Tibial nerve (tissue), 4 donors: ENCODE data around the gene GDF7.

ENCODE experiments used
- EP300 ChIP-seq, 2 donors: sonication (generic); formaldehyde crosslinking; IDR thresholded peaks; one replicate each; pipeline ENCODE4 v1.6.1; 2017; ENCODE audit warnings: antibody characterized with exemption in 2 of 2, mild to moderate bottlenecking in 1 of 2
- POLR2A ChIP-seq, 2 donors: fragments of 450-650 bp; IDR thresholded peaks; one replicate each; pipeline ENCODE4 v1.6.1; 2017; ENCODE audit warnings: antibody characterized with exemption in 2 of 2, mild to moderate bottlenecking in 2 of 2, moderate library complexity in 2 of 2
- TF ChIP-seq, protein P1 (sequence below), 5 experiments: fragments of 200-600 bp in 3 of 5; fragments of 450-650 bp in 2 of 5; sonication (generic) in 3 of 5; IDR thresholded peaks; one replicate each; pipeline ENCODE4 v1.5.1; 2016 to 2019; ENCODE audit warnings: antibody characterized with exemption in 5 of 5, mild to moderate bottlenecking in 3 of 5, moderate library complexity in 2 of 5

DNA sequence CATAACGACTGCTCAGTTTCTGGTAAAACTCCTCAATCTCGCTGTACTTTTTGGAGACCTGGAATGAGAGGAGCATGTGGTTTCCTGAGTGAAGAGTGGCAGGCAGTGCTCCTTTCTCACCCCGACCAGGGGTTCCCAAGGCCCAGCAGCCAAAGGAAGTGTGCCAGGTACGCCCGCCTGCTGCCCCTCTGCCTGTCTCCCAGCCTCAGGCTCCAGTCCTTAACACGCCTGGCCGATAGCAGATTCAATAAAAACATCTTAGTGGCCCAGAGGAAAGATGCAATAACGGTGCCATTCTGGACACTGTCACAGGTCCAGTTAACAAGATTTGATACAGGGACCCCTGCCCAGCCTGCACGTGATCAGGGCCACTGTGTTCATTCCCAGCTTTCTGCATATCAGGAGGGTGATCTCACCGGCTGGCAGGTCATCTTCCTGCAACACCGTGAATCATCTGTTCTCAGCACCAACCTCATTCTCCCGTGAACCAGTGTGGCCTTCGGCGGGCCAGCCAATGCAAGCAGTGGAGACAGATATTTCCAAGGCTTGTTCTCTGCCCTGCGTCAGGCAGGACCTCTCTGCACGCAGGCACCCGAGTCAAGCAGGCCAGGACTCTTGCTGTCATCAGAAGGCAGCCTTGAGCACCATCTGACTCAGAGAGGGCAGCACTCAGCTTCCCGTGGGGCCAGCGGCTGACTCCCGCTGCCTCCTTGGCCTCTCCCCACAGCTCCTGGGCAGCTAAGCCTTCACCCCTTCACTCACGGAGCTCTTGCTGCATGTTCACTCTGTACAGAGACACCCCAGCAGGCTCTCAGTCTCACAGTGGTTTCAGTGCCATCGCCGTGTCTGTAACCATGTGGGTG lies 25.6 kb upstream of the GDF7 start:
- TF ChIP-seq, protein P1, sequence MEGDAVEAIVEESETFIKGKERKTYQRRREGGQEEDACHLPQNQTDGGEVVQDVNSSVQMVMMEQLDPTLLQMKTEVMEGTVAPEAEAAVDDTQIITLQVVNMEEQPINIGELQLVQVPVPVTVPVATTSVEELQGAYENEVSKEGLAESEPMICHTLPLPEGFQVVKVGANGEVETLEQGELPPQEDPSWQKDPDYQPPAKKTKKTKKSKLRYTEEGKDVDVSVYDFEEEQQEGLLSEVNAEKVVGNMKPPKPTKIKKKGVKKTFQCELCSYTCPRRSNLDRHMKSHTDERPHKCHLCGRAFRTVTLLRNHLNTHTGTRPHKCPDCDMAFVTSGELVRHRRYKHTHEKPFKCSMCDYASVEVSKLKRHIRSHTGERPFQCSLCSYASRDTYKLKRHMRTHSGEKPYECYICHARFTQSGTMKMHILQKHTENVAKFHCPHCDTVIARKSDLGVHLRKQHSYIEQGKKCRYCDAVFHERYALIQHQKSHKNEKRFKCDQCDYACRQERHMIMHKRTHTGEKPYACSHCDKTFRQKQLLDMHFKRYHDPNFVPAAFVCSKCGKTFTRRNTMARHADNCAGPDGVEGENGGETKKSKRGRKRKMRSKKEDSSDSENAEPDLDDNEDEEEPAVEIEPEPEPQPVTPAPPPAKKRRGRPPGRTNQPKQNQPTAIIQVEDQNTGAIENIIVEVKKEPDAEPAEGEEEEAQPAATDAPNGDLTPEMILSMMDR (IDR thresholded peaks at IDR 0.05) = no peak
- TF ChIP-seq POLR2A (IDR thresholded peaks at IDR 0.05) (no peak), EP300 (IDR thresholded peaks at IDR 0.05) (peak in 1 of 2 donors; percentile 53)
